ENCODE results near the gene HMGCS2. TPM values are rescaled to one million over a fixed set of nuclear protein-coding genes. Genes with fewer than 3 reads are reported as not detected.

HMGCS2 gene
- not detected in 2 replicates for total RNA-seq

DNA sequence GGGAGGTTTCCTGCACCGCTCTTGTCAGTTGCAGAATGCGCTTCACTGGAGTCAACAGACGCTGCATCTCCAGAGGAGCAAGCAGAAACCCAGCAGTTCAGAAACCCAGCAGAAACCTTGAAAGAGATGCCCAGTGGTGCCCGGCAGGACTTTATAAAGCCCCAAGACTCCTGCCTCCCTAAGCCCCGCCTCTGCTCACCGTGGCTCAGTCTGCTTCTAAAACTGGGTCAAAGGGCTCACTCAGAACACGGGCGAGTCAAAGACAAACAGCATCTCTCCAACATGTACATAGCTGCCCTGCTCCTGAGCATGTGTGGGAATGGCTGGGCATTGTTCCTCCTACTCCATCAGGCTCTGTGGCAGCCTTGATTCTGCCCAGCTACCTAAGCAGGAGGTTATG lies at the start of gene HMGCS2:
Gene HMGCS2, minus strand, starts transcription at position 128 of the 400 bp plus-strand sequence. Its CDS starts 61 bp downstream, at position 67.

DNA sequence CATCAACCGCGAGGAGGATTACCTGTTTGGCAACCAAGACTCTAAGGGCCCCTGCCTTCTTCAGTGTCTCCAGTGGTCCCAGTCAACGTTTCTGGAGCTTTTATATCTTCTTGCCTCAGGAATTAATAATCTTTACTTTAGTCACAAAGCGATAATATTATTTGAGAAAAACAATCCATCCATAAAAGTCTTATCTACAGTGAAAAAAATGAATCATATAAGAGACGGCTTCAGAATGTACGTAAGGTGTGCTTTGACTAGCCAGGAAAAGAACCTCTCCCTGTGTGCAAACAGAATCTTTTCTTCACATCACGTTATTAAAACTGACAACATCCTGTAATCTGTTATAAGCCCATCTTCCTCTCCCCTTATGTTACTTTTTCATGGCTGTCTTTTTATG lies 42.7 kb upstream of the HMGCS2 start, which contains the start of gene REG4:
Gene REG4, minus strand, starts transcription at position 74 of the 400 bp plus-strand sequence. CDS start 2,691 bp downstream, outside the sequence.

GRCh38 chr1:119711804-119712341 lies 56.8 kb downstream of the HMGCS2 start, which contains the start of gene PHGDH:
TSS of gene PHGDH (plus strand) at chr1:119711934. CDS start at chr1:119712023, 89 bp downstream.

Other genes starting within 250 kb of the HMGCS2 start
- 12.6 and 15.3 TPM in 2 replicates for gene ZNF697, start 120.6 kb downstream of the HMGCS2 start, total RNA-seq
- gene PHGDH, start 57.0 kb downstream of the HMGCS2 start, total RNA-seq, result 16.6 and 30.6 TPM in 2 replicates
- gene REG4, start 42.6 kb upstream of the HMGCS2 start, total RNA-seq, result not detected in 2 replicates
- not detected in 2 replicates for gene ADAM30, start 127.6 kb upstream of the HMGCS2 start, total RNA-seq